HL-60 (cell line): Measurements from ENCODE around the gene TBX4.

Experiments
- CTCF ChIP-seq: IDR thresholded peaks from one replicate; pipeline ENCODE4 v1.5.1; 2011; ENCODE audit warnings: low read length, control low read depth, inconsistent platforms; ENCODE audit not compliant: insufficient read depth
- GABPA ChIP-seq: IDR thresholded peaks from 2 replicates; pipeline ENCODE4 v1.6.1; 2012; ENCODE audit warnings: low read depth
- REST ChIP-seq: IDR thresholded peaks from 2 replicates; pipeline ENCODE4 v1.6.1; 2012; ENCODE audit warnings: low read depth; ENCODE audit not compliant: insufficient replicate concordance
- SPI1 ChIP-seq: IDR thresholded peaks from 2 replicates; pipeline ENCODE4 v1.6.1; 2012; ENCODE audit warnings: low read depth, mild to moderate bottlenecking, borderline replicate concordance

DNA sequence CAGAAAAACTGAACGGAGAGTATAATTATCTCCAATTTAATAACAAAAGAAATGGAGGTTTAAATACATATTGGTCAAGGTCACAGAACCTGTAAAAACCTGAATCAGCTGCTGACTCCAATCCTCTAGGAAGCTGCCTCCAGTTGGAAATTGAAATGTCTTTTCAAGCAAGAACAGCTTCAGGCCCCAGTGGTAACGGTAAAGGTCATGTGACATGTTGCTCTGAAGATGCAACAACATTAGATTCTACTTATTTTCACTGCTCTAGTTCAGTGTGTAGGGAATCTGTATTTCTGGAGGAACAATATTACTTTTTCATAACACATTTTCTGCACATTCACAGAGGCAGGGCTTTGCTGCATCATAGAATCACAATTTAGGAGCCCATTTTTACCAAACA is 58.8 kb downstream of the TBX4 start:
- TF ChIP-seq CTCF (no peak), SPI1 (no peak), GABPA (no peak), REST (no peak)
